HUES64 (cell line): Measurements from ENCODE around the gene SLF1.

ENCODE experiments used
- H3K27ac ChIP-seq: 2 replicates; pipeline ENCODE4 v1.7.0; 2013; ENCODE audit warnings: low read depth, low read length, inconsistent platforms
- H3K27me3 ChIP-seq: 2 replicates; pipeline ENCODE4 v1.6.1; 2013; ENCODE audit warnings: mild to moderate bottlenecking, low read length; ENCODE audit not compliant: insufficient read depth
- H3K36me3 ChIP-seq: 2 replicates; pipeline ENCODE4 v1.6.1; 2013; ENCODE audit warnings: mild to moderate bottlenecking, low read length; ENCODE audit not compliant: insufficient read depth
- H3K4me1 ChIP-seq: 2 replicates; pipeline ENCODE4 v1.6.1; 2013; ENCODE audit warnings: mild to moderate bottlenecking, low read length, moderate library complexity; ENCODE audit not compliant: insufficient read depth
- H3K4me3 ChIP-seq: 2 replicates; pipeline ENCODE4 v1.5.1; 2013; ENCODE audit warnings: mild to moderate bottlenecking, low read length, moderate library complexity
- H3K9ac ChIP-seq: 2 replicates; pipeline ENCODE4 v1.6.1; 2013; ENCODE audit warnings: mild to moderate bottlenecking, low read depth, low read length
- H3K9me3 ChIP-seq: 2 replicates; pipeline ENCODE4 v1.6.1; 2013; ENCODE audit warnings: low read depth, low read length; ENCODE audit not compliant: insufficient read depth
- WGBS: fragments of 150-250, 120-280 bp; methylation state at CpG from one replicate; pipeline ENCODE4 v1.1.7; 2013; ENCODE audit warnings: missing lambda C conversion rate; 5-methylcytosine and 5-hydroxymethylcytosine counted together

Gene SLF1

DNA sequence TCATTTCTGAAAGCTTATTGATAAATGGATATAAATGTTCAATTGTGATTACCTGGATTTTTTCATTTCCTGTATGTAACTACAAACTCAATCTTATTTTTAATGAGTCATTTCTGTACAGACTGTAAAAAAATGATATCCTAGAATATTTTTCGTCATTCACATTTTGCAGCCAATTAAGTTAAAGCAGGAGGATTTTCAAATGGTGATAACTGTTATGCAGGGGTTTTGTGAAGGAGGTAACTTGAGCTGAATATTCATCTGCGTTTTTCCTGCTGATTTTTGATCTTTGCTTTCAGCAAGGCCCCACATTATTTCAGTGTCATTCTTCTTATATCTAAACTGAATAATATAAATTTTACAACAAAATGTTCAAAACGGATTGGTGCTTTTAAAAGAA is 74.1 kb downstream of the SLF1 start:
- no peaks in the 10 kb centered on the region for H3K9me3 ChIP-seq
- no peak overlapping the region for H3K27ac ChIP-seq
- WGBS: 54% methylated on average over 2 of the region's 3 CpGs
- H3K9ac ChIP-seq: no peak overlapping the region
- H3K4me1 ChIP-seq: peaks cover 17% of the 10 kb centered on the region
- no peaks in the 10 kb centered on the region for H3K27me3 ChIP-seq
- H3K4me3 ChIP-seq: no peak overlapping the region
- H3K36me3 ChIP-seq: peaks cover 59% of the 10 kb centered on the region

GRCh38 chr5:94693043-94693822 is 74.8 kb downstream of the SLF1 start:
- no peaks in the 10 kb centered on the region for H3K9me3 ChIP-seq
- H3K27me3 ChIP-seq: no peaks in the 10 kb centered on the region
- no peak overlapping the region for H3K27ac ChIP-seq
- no peak overlapping the region for H3K9ac ChIP-seq
- H3K36me3 ChIP-seq: peaks cover 53% of the 10 kb centered on the region
- 89% methylated on average over 5 of the region's 5 CpGs for WGBS
- H3K4me3 ChIP-seq: no peak overlapping the region
- H3K4me1 ChIP-seq: peaks cover 17% of the 10 kb centered on the region

- Histone ChIP-seq H3K27me3 (no peaks in the 10 kb centered on the region), H3K4me1 (peaks cover 17% of the 10 kb centered on the region), H3K9me3 (no peaks in the 10 kb centered on the region), H3K9ac (no peak overlapping the region), H3K36me3 (peaks cover 46% of the 10 kb centered on the region), H3K27ac (no peak overlapping the region), H3K4me3 (no peak overlapping the region)
- no CpG with 5 or more reads among the region's 1 CpG for WGBS
Observed at GRCh38 chr5:94693845-94694370, 75.4 kb downstream of the SLF1 start.

GRCh38 chr5:94694671-94695070 is 76.2 kb downstream of the SLF1 start:
- H3K27ac ChIP-seq: no peak overlapping the region
- H3K27me3 ChIP-seq: no peaks in the 10 kb centered on the region
- peaks cover 17% of the 10 kb centered on the region for H3K4me1 ChIP-seq
- 90% methylated on average over 2 of the region's 2 CpGs for WGBS
- no peak overlapping the region for H3K4me3 ChIP-seq
- H3K9me3 ChIP-seq: no peaks in the 10 kb centered on the region
- H3K9ac ChIP-seq: no peak overlapping the region
- H3K36me3 ChIP-seq: peaks cover 39% of the 10 kb centered on the region

DNA sequence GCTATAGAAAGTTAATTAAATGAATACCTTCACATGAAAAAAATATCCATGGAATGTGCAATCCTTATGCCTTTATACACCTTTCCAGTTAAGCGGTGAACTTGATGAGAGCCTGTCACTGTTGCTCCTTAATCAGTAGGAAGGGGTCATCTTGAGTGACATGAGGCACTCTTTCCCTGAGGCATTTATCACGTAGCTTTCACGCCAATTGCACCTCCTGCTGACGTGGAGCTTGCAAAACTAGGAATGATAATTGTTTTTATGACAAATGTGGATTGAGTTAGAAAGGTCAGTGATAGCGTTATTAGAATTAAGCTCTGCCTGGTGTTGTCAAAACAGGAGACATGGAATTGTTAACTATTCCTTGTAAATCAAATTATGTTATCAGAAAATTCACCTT is 79.7 kb downstream of the SLF1 start:
- Histone ChIP-seq H3K4me3 (no peak overlapping the region), H3K4me1 (no peaks in the 10 kb centered on the region), H3K36me3 (peaks cover 25% of the 10 kb centered on the region), H3K27me3 (no peaks in the 10 kb centered on the region), H3K27ac (no peak overlapping the region), H3K9me3 (no peaks in the 10 kb centered on the region), H3K9ac (no peak overlapping the region)
- WGBS: 82% methylated on average over 5 of the region's 5 CpGs

GRCh38 chr5:94699562-94699961 is 81.1 kb downstream of the SLF1 start:
- Histone ChIP-seq H3K9me3 (no peaks in the 10 kb centered on the region), H3K4me3 (no peak overlapping the region), H3K4me1 (no peaks in the 10 kb centered on the region), H3K36me3 (peaks cover 23% of the 10 kb centered on the region), H3K9ac (no peak overlapping the region), H3K27me3 (no peaks in the 10 kb centered on the region), H3K27ac (no peak overlapping the region)
- 96% methylated on average over 1 of the region's 2 CpGs for WGBS

GRCh38 chr5:94700592-94700991 is 82.1 kb downstream of the SLF1 start:
- no peak overlapping the region for H3K27ac ChIP-seq

GRCh38 chr5:94702729-94703128 is 84.3 kb downstream of the SLF1 start:
- no CpG with 5 or more reads among the region's 1 CpG for WGBS
- Histone ChIP-seq H3K27me3 (no peaks in the 10 kb centered on the region), H3K36me3 (0 out of 2 replicates have a peak, but pooled peaks cover 5% of the 10 kb centered on the region), H3K9ac (no peak overlapping the region), H3K27ac (no peak overlapping the region), H3K9me3 (no peaks in the 10 kb centered on the region), H3K4me3 (no peak overlapping the region), H3K4me1 (peaks cover 4% of the 10 kb centered on the region; the same call in 1 of the 2 replicates)

More at GRCh38 chr5:94700592-94700991, 82.1 kb downstream of the SLF1 start:
- H3K9ac ChIP-seq: no peak overlapping the region
- WGBS: 100% methylated on average over 1 of the region's 1 CpG
- H3K4me3 ChIP-seq: no peak overlapping the region
- peaks cover 16% of the 10 kb centered on the region; the same call in 1 of the 2 replicates for H3K36me3 ChIP-seq
- H3K9me3 ChIP-seq: no peaks in the 10 kb centered on the region
- no peaks in the 10 kb centered on the region for H3K27me3 ChIP-seq
- H3K4me1 ChIP-seq: no peaks in the 10 kb centered on the region

DNA sequence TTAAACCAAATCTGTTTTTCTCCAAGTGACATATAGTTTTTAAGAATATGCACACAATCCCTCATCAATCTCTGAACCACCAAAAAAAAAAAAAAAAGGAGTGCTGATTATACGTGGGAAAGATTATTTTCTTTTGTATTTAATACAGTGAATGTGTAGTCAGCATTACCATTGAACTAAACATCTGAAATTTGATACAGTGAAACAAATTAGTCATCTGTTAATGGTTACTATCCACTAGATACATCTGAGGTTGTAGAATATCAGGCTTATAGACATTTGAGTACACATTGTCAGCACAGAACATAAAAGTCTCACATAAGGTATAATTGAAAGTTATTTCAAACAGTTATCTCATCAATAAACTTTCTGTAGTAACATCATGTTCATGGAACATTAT is 87.0 kb downstream of the SLF1 start:
- Histone ChIP-seq H3K4me3 (no peak overlapping the region), H3K27ac (no peak overlapping the region), H3K4me1 (peaks cover 4% of the 10 kb centered on the region; the same call in 1 of the 2 replicates), H3K9me3 (no peaks in the 10 kb centered on the region), H3K36me3 (peaks cover 25% of the 10 kb centered on the region), H3K27me3 (no peaks in the 10 kb centered on the region), H3K9ac (no peak overlapping the region)
- WGBS: no CpG with 5 or more reads among the region's 1 CpG

DNA sequence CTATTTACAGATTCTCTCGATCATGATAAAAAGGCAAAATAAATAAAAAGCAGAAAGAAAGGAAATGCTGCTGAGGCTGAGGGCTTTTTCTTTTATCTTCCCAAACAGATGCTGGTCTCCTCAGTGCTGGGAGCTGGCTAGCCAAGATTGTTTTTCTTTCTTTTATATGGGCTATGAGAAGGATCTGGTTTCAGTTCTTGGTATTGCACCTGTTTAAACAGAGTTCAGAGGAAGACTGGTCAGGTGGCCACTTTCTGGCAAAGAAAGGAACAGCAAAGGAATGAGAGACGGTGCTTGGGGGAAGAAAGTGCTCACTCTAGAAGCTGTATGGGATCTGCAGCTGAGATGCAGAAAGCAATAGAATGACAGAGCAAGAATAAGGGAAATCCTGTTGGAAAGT is 88.9 kb downstream of the SLF1 start:
- 43% methylated on average over 2 of the region's 2 CpGs for WGBS
- H3K36me3 ChIP-seq: peaks cover 37% of the 10 kb centered on the region
- no peak overlapping the region for H3K27ac ChIP-seq
- H3K4me3 ChIP-seq: no peak overlapping the region
- no peaks in the 10 kb centered on the region for H3K27me3 ChIP-seq
- no peak overlapping the region for H3K9ac ChIP-seq
- no peaks in the 10 kb centered on the region for H3K9me3 ChIP-seq
- H3K4me1 ChIP-seq: peaks cover 4% of the 10 kb centered on the region; the same call in 1 of the 2 replicates

DNA sequence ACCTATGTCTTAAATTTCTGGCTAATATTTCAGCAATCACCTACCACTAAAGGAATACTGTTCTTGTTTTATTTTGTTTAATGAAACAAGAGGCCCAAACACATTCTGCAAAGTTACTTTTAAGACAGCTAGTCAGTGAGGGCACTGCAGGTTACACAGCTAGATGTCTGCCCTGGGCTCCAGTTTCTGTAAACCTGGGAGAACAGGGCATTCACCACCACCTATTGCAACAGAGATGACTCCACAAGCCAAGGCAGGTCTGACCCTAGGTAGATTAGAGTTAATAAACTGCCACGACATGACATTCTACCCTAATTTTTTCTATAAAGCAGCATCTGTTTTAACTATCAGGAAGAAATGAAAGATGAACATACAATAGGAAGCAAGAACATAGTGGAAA is 90.8 kb downstream of the SLF1 start:
- Histone ChIP-seq H3K9me3 (no peaks in the 10 kb centered on the region), H3K9ac (no peak overlapping the region), H3K36me3 (peaks cover 47% of the 10 kb centered on the region), H3K4me1 (peaks cover 4% of the 10 kb centered on the region; the same call in 1 of the 2 replicates), H3K27me3 (no peaks in the 10 kb centered on the region), H3K4me3 (no peak overlapping the region), H3K27ac (no peak overlapping the region)
- WGBS: no CpG with 5 or more reads among the region's 1 CpG
